HG03045 (cell line): ENCODE measurements around the gene AP1G2.
"Not testable (repeated sequence)": the region's sequence is repeated elsewhere in the genome, so short reads cannot be mapped to it uniquely, and the experiment has no call there.

ENCODE experiments used
- ATAC-seq: cut with Tn5 transposase; IDR thresholded peaks from one replicate; pipeline ENCODE4 v1.9.1; 2021; ENCODE audit warnings: mild to moderate bottlenecking, moderate library complexity; ENCODE audit not compliant: unreplicated experiment

AP1G2 gene

DNA sequence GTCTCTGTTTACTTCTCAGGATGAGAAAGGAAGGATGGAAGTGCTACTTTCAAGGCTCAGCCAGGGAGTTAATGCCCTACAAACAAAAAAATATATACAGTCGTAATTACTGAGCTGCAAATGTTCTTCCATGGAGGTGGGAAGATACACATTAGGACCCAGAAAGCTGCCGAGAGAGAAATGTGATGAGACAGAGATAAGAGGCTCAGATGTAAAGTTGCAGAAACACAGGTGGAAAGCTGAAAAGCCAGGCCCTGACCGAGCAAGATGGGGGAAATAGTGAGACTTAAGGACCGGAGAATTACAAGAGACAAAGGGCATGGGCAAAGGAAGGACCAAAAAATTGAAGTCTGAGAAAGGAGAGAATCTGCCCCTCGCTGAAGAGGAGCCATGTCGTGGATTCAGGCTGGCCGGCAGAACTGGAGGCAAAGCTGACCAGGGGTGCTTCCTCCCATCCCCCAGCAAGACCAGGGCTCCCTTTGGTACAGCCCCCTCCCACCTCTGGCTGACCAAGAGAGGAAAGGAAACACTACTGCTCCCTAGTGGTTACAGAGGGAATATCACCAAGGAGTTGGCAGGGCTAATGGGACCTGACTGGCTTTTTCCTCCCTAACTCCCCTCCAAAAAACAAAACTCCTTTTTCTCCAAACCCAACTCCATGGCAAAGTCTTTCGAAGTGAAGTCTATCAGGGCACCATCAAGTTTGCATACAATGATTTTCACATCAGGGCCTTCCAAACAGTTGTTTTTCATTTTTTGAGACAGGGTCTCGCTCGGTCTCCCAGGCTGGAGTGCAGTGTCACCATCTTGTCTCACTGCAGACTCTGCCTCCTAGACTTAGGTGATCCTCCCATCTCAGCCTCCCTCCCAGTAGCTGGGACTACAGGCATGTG is 28.1 kb downstream of the AP1G2 start:
- ATAC-seq: no peak

DNA sequence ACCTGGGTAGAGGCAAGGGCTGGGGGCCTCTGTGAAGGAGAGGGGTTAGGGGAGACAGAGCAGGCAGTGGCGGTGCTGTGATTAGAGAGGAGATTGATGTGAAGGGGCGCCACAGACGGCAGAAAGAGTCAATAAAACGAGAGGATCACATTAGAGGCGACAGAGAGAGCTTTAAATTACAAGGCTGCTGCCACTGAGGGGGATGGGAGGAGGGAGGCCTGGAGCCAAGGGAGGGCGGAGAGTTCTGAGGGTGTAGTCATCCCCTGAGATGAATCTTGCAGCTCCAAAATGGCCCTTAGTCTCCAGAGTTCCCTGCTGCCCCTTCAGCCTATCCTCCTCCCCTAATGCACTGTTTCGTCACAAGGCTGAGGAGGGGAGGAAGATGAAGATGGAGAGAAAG is 28.8 kb downstream of the AP1G2 start:
- ATAC-seq: no peak

DNA sequence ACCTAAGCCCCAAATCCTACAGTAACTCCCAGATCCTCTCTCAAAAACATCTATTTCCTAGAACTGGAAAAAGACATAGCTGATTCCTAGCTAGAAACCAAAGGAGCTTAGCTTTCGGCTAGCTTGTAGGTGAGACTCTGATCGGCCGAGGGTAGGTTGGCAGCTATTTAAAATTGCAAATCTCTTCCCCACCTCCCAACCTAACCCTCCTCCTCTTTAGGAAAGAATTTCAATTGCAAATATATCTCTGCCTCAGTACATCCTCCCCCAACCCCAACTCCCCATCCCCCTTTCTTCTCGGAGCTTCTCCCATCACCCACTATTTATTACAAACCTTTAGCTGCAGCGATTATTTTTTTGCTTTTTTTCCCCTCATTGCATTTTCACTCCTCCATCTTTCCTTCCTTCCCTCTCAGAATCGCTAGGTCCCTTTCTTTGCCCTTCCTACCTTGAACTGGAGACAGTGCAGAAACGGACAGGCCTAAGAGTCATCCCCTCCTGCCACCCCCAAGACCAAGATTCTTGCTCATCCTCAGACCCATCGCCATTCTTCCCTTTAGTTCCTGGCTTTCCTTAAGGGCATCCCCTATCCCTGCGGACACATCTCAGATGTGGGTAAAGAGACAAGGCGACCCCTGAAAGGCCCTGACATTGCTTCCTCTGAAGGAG is 29.4 kb downstream of the AP1G2 start:
- no peak for ATAC-seq

- ATAC-seq: no peak
Measured at GRCh38 chr14:23537351-23538049, 30.1 kb downstream of the AP1G2 start.

DNA sequence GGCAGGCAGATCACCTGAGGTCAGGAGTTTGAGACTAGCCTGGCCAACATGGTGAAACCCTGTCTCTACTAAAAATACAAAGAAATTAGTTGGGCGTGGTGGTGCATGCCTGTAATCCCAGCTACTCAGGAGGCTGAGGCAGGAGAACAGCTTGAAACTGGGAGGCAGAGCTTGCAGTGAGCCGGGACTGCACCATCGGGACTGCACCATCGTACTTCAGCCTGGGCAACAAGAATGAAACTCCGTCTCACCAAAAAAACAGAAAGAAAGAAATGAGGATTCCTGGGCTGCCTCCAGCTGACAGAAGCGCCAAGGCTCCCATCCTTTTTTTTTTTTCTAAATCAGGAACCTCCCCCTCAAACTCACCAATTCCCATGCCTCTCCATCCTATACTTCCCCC is 30.7 kb downstream of the AP1G2 start:
- not testable (repeated sequence) for ATAC-seq

DNA sequence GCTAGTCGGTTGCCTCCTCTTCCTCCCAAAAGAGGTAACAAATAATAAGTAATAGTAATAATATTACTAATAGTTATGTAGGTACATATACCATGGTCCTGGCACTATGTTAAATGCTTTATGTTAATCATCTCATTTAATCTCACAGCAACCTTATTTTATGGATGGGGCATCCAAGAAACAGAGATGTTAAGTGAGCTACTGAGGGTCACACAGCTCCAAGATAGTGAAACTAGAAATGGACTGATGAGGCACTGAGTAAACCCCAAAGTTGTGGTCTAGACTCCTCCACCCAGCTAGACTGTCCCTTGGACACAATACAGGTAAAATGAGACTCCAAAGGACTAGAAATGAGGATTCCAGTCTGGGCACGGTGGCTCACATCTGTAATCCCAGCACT is 31.1 kb downstream of the AP1G2 start:
- no peak for ATAC-seq

- no peak for ATAC-seq
Measured at GRCh38 chr14:23535943-23536342, 31.6 kb downstream of the AP1G2 start.

DNA sequence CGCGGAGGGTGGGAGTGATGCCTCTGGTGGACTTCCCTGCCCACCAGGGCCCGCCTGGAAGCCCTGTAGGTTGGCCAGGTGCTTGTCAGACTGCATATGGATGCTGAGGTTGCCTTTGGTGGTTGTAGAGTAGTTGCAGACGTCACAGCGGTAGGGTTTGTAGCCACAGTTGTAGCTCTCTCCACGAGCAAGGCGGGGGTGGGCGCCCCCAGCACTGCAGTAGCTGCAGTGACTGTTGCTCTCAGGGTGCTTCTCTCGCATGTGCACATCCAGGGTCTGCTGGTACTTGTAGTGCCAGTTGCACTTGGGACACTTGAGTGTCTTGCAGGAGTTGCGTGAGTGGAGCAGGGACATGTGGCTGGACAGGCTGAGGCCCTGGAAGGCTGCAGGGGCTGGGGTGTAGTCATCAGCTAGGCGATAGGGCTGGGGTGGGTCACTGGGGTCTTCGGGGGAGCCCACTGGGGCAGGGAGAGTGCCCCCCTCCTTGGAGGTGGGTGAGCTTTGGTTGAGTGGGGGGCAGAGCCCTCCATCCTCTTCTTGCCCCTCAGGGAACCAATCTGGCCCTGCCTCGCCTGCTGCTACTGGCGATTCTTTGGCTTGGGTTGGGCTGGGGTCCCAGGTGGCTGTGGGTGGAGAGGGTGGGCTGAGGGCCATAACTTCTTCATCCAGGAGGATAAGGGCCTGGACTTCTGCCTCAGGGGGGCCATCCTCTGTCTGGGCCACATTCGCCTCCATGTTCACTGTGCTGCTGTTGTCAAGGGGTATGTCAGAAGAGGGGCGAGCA is 33.7 kb downstream of the AP1G2 start:
- no peak for ATAC-seq

DNA sequence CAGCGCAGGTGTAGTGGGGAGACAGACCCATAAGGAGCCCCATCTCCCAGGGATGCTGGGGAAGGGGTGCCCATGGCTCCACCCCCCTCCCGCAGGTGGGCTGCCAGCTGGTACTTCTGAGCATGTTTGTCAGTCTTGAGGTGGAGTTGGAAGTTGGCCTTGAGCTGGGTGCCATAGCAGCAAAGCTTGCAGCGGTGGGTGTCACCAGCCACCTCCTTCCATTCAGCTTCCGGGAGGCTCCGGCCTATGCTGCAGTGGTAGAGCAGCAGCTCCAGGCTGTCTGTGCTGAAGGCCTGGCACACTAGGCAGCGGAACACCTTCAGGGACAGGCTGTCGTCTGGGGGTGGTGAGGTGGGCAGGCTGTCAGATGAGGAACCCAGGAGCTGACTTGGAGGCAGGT is 34.9 kb downstream of the AP1G2 start:
- ATAC-seq: no peak

DNA sequence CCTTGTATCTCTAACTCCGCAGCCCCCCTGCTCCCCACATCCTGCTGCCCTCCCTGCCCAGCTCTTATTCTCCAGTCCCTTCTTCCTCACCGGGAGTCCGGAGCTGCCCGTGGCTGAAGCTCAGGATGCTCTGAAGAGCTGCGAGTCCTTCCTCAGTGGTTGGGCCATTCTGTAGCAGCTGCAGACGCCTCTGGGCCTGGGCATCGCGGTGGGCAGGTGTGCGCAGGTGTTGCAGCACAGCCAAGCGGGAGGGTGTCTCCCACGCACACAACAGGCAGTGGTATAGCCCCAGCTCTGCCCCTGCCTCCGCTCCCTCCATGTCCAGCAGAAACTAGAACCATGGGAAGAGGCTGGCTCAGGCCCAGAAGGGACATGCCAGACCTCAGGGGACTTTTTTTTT is 36.2 kb downstream of the AP1G2 start:
- ATAC-seq: no peak

DNA sequence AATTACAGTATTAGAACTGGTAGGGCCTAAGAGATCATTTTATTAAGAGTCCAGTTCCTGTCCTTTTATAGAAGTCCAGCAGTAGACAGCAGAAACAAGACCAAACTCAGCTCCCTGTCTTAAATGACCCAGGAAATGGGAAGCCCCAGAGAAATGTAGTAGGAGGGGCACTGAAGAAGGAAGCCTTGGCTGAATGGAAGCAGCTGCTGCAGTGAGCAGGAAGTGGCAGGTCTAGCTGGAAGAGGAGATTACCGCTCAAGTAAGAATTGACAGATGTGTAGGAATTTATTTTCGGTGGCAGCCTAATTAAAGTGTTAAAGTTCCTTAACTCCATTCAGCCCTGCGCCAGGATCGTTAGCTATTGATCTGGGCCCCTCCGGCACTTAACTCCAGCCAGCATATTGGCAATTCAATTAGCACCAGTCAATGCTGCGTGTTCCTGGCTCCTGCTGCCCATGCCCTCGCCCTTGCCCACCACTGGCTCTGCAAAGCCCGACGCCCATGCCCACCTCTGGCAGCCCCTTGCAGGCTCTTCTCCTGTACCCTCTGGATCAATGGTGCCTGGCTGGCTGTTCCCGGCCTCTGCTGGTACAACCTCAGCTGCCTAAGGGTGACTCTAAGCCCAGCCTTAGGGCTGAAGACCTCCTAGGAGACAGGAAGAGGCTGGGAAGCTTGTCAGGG is 37.1 kb downstream of the AP1G2 start:
- ATAC-seq: no peak

GRCh38 chr14:23529016-23529415 is 38.6 kb downstream of the AP1G2 start:
- no peak for ATAC-seq

DNA sequence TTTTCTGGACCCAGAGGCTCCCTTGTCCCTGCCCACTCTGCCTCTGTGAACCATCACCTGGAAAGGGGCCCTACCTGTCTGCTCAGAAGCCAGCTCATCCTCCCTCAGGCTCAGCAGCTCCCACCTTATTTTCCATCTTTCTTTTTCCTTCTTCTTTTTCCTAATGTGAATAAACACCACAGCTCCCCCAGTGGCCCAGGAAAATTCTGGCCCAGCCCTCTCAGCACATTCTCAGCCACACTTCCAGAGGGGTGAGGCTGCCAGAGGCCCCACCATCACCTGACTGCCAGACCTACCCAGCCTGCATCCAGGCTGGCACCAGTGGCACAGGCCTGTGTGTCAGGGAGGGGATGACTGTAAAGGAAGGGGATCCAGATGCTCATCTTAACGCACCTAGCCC is 39.0 kb downstream of the AP1G2 start:
- no peak for ATAC-seq

- no peak for ATAC-seq
Measured at GRCh38 chr14:23525611-23526010, 42.0 kb downstream of the AP1G2 start.

DNA sequence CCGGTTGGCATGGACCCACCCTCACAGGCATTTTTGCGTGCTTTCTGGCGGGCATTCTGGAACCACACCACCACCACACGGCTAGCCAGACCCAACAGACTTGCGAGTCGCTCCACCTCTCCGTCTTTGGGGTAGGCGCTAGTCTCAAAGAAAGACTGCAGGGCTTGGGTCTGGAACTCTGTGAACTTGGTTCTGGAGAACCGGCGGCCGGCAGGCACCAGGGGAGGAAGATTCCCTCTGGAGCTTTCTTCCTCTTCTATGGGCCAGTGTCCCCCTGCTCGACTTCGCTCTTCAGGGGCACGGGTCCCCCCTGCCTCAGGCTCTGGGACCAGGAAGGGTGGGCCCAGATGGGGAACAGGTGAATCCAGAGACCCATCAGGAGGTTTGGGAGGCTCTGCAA is 42.6 kb downstream of the AP1G2 start:
- ATAC-seq: no peak

DNA sequence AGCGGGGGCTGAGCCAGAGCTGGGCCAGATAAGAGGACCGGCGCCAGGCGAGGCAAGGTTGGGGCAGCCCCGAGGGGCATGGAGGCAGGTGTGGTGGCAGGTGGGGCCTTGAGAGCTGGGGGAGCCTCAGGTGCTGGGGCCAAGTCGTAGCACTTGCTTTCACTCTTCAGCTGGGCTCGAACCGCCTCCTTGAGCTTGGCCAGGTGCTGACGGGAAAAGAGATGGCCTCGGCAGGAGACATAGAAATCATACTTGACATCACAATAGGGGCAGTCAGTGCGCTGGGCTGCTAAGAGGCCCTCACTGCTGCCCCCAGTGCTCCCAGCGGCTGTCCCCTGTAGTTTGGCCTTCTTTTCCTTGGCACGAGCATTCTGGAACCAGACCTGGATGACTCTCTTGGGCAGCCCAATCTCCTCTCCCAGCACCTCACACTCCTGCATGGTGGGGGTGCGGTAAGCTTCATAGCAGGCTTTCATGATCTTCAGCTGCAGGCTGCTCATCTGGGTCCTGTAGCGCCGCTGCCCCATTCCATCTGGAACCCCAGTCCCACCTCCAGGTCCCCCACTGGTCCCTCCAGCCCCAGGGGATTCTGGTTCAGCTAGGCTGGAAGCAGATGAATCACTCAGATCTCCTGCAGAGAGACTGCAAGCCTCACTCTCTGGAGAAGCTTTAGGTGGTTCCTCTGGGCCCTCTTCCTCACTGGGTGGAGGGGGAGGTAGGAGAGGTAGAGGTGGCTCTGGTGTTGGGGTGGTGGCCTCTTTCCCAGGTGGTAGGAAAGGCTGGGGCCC is 44.2 kb downstream of the AP1G2 start:
- ATAC-seq: no peak

DNA sequence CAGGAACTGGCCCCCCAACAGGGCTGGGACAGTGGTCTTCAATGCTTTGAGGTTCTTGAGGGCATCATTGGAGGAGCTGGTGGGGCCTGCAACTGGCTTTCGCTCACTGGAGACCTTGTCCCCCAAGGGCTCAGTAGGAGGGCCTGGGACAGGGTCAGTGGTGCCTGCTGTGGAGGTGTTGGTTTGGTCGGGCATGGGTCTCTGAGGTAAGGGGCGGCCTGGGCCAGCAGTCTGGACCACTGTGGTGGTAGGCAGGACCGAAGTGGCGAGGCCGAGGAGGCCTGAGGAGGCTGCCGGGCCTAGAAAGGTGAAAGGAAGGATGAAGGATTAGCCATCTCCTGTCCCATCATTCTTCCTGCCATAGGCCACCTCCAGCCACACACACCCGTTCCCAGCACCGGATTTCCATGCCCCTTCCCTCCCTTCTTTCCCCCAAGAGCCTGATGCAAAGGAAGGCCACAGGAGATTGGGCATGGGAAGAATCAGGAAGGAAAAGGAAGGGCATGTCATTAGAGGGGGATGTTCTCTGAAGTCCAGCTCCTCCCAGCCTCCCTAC is 44.9 kb downstream of the AP1G2 start:
- ATAC-seq: no peak

DNA sequence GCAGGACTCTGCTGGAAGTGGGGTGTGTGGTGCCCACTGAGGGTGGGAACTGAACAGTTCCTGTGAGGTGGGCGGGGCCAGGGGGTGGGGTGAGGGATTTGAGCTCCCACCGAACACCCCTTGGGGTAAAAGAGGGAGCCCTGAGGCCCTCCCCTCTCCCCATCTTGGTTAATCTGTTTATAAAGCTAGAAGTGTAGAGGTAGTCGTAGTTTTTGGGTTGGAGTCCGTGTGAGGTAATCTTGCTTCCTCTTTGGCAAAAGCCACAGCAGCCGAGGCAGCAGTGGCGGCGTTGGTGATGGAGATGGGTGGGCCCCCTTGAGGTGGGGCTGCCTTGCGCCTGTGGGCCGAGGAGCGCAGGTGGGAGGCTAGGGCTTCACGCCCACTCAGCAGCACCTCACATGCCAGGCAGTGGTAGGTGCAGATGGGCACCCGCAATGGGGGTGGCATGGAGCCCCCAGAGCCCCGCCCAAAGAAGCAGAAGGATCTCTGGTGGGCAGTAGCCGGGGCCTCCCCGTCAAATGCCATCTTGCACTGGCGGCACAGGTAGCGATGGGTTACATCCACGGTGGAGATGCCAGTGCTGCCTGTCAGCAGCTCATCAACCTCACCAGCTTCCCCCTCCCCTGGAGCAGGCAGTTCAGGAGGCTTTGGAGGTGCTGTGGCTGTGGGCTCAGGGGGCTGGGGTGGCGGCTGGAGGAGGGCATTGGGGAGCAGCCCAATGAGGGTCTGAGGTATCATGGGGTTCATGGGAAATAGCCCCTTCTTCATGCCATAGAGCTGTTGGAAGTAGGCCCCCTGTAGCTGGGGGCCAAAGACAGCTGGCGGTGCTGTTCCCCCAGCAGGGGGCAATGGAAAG is 45.6 kb downstream of the AP1G2 start:
- ATAC-seq: no peak
